ENCODE results near the gene DGUOK.

DNA sequence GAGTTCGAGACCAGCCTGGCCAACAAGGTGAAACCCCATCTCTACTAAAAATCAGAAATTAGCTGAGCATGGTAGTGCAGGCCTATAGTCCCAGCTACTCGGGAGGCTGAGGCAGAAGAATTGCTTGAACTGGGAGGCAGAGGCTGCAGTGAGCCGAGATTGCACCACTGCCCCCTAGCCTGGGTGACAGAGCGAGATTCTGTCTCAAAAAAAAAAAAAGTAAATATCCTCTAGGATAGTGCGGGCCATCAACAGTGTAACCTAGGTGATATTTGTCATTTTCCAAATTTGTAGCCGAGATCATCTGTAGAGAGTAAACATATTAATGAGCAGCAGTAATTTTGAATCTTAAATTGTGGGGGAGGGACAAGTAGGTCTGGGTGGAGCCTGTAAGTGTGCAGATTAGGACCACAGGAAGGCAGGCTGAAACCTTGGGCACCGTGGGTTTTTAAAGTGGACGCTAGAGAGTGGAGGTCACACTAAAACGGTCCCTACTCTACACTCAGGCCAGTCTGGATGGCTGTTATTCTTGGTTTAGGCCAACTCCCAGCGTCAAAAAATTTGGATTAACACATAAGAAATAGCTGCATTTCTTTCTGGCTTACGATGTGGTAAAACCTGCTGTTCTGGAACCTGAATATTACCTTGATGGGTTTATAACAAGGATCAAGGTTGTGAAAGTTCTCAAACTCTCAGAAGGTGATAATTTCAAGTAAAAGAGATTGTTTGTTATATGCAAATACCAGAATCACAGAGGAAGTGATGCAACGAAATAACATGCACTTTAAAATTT is 35.3 kb downstream of the DGUOK start:
- TF ChIP-seq EZH2phosphoT487 (IDR thresholded peaks at IDR 0.05; ENCODE audit: low read depth, severe bottlenecking, unreplicated experiment) = no peak
- TF ChIP-seq EZH2 (IDR thresholded peaks at IDR 0.05; ENCODE audit: borderline replicate concordance) = no peak

Data from hepatocyte (in vitro differentiated cells).